GM12878 (cell line): ENCODE results near the gene SLC2A1. TPM values are rescaled to one million over a fixed set of nuclear protein-coding genes. Genes with fewer than 3 reads are reported as not detected.

Source experiments
- ATAC-seq: fragments of 200-7000 bp; cut with Tn5 transposase; 3 replicates; pipeline ENCODE4 v1.9.1; 2020; ENCODE audit warnings: mild to moderate bottlenecking, moderate library complexity
- BruUV-seq: library from RNA; stranded (reverse); fragments of 400-500 nt; replicated peaks from 2 replicates; lab custom pipeline; 2021; lab: Mats Ljungman, UMichigan
- CTCF ChIA-PET: fragments of 300-600 bp; sonication (Branson Sonifier 250); formaldehyde crosslinking; extraction: SDS; loops from one replicate; lab custom pipeline; 2021; ENCODE audit warnings: inconsistent platforms; lab: Yijun Ruan, JAX
- POLR2A ChIA-PET: fragments of 350-600 bp; formaldehyde crosslinking; extraction: SDS; loops from one replicate; lab custom pipeline; 2021; ENCODE audit warnings: inconsistent platforms; lab: Charles Lee
- RAD21 ChIA-PET: fragments of 300-600 bp; sonication (Branson Sonifier 250); formaldehyde crosslinking; loops from one replicate; lab custom pipeline; 2023; ENCODE audit warnings: antibody characterized with exemption; ENCODE audit not compliant: unreplicated experiment; lab: Charles Lee
- SMC1A ChIA-PET: fragments of 300-600 bp; sonication (Branson Sonifier 250); formaldehyde crosslinking; loops from one replicate; lab custom pipeline; 2023; ENCODE audit not compliant: unreplicated experiment, uncharacterized antibody; lab: Charles Lee
- DNase-seq: peaks from one replicate; pipeline ENCODE4 v3.0.0-alpha.2; 2011; ENCODE audit warnings: low read depth, low spot score
- FAIRE-seq: peaks from 3 replicates; lab custom pipeline; 2011; peaks lifted over from hg19 to GRCh38; lab: Jason Lieb, UNC
- H2AFZ ChIP-seq: 2 replicates; pipeline ENCODE4 v1.6.0; 2011; ENCODE audit warnings: low read depth, low read length, control low read depth; ENCODE audit not compliant: control insufficient read depth
- H3K27ac ChIP-seq: 2 replicates; pipeline ENCODE4 v1.5.1; 2011; ENCODE audit warnings: control low read depth; ENCODE audit not compliant: control insufficient read depth, insufficient read depth
- H3K27me3 ChIP-seq, 2 experiments: replicated peaks in 1 of 2; 2 replicates each; pipeline versions ENCODE4 v1.6.0 to v1.6.1; 2011; ENCODE audit warnings: low read length in 1 of 2; ENCODE audit not compliant: control insufficient read depth in 2 of 2, insufficient read depth in 2 of 2
- H3K36me3 ChIP-seq, 2 experiments: 2 replicates each; pipeline ENCODE4 v1.5.1; 2011; ENCODE audit warnings: low read length in 1 of 2; ENCODE audit not compliant: control insufficient read depth in 2 of 2, insufficient read depth in 2 of 2
- H3K4me1 ChIP-seq: 2 replicates; pipeline ENCODE4 v1.6.1; 2011; ENCODE audit warnings: mild to moderate bottlenecking, low read length, moderate library complexity, mixed read lengths; ENCODE audit not compliant: control insufficient read depth, insufficient read depth
- H3K4me2 ChIP-seq: 2 replicates; pipeline ENCODE4 v1.6.0; 2011; ENCODE audit warnings: control low read depth; ENCODE audit not compliant: control insufficient read depth, insufficient read depth
- H3K4me3 ChIP-seq: fragments of 200-600 bp; sonication (generic); 2 replicates; pipeline ENCODE4 v1.5.1; 2016
- H3K79me2 ChIP-seq: 2 replicates; pipeline ENCODE4 v1.6.0; 2011; ENCODE audit warnings: low read length; ENCODE audit not compliant: control insufficient read depth, insufficient read depth
- H3K9ac ChIP-seq: 2 replicates; pipeline ENCODE4 v1.8.0; 2011; ENCODE audit warnings: low read length, control low read depth, mixed read lengths; ENCODE audit not compliant: control insufficient read depth, insufficient read depth
- H3K9me3 ChIP-seq: replicated peaks from 3 replicates; pipeline ENCODE4 v1.5.1; 2011; ENCODE audit warnings: mild to moderate bottlenecking, low read length; ENCODE audit not compliant: control insufficient read depth, insufficient read depth
- H4K20me1 ChIP-seq: 2 replicates; pipeline ENCODE4 v1.6.0; 2011; ENCODE audit not compliant: control insufficient read depth, insufficient read depth
- NR2F1 ChIP-seq: fragments of 450-650 bp; conservative IDR thresholded peaks from 2 replicates; pipeline ENCODE4 v1.6.1; 2017; ENCODE audit warnings: mild to moderate bottlenecking
- RAD51 ChIP-seq: fragments of 450-650 bp; IDR thresholded peaks from 2 replicates; pipeline ENCODE4 v1.6.1; 2016; ENCODE audit warnings: moderate library complexity, mild to moderate bottlenecking, inconsistent platforms
- SPI1 ChIP-seq: IDR thresholded peaks from 2 replicates; pipeline ENCODE4 v1.6.1; 2011; ENCODE audit warnings: low read depth, mild to moderate bottlenecking, low read length, moderate library complexity, borderline replicate concordance; ENCODE audit not compliant: insufficient read depth
- TBL1XR1 ChIP-seq: IDR thresholded peaks from 2 replicates; pipeline ENCODE4 v1.6.1; 2012; ENCODE audit warnings: low read depth, low read length, improper control_type of control experiment
- ZNF384 ChIP-seq: IDR thresholded peaks from 2 replicates; pipeline ENCODE4 v1.6.1; 2012; ENCODE audit warnings: low read depth, mild to moderate bottlenecking, low read length, improper control_type of control experiment, borderline replicate concordance
- WGBS: methylation state at CpG from one replicate; pipeline ENCODE4 v1.1.6; 2016; ENCODE audit warnings: low lambda C conversion rate; ENCODE audit not compliant: insufficient replicate concordance, insufficient coverage; ENCODE audit errors: missing lambda C conversion rate; 5-methylcytosine and 5-hydroxymethylcytosine counted together
- in situ Hi-C: fragments of 300-500 bp; cut with MboI; formaldehyde crosslinking; loops from 9 replicates; pipeline ENCODE4 v1.14.3; 2018; ENCODE audit warnings: mixed read lengths
- intact Hi-C: fragments of 100-400 bp; cut with micrococcal nuclease; formaldehyde crosslinking; loops from one replicate; pipeline ENCODE4 v1.14.2; 2022; ENCODE audit not compliant: unreplicated experiment
- polyA plus RNA-seq, 11 experiments: library from polyadenylated mRNA; depleted of rRNA in 4 of 11; unstranded in 6 of 11; stranded (reverse) in 5 of 11; fragments of >200 nt; fragmentation: Nextera tagmentation in 4 of 11; fragmentation: Illumina TruSeq in 1 of 11; extraction: Ambion mirVana in 4 of 11; extraction: Trizol in 1 of 11; gene quantifications; 1 replicate in 1 of 11; 2 replicates in 10 of 11; pipeline versions ENCODE4 v1.2.1 to v1.2.3, GENCODE V29; 2011 to 2016; ENCODE audit warnings: inconsistent platforms in 2 of 11, missing spikeins in 2 of 11, low read depth in 1 of 11
- total RNA-seq, 4 experiments: library from RNA; depleted of rRNA in 3 of 4; stranded (reverse); fragments of >200 nt in 3 of 4; fragmentation: Illumina TruSeq in 1 of 4; extraction: Trizol in 1 of 4; gene quantifications; 2 replicates each; pipeline versions ENCODE4 v1.2.1 to v1.2.3, GENCODE V29; 2013 to 2021
- TF ChIP-seq, protein P1 (sequence below): fragments of 150-350 bp; IDR thresholded peaks from 2 replicates; pipeline ENCODE4 v1.6.1; 2014; ENCODE audit warnings: mild to moderate bottlenecking, low read depth, low read length
- TF ChIP-seq, protein P2 (sequence below): fragments of 450-650 bp; IDR thresholded peaks from 2 replicates; pipeline ENCODE4 v1.6.1; 2017; ENCODE audit warnings: antibody characterized with exemption, mild to moderate bottlenecking, moderate library complexity

The SLC2A1 gene
- total and polyA plus RNA-seq, 10 of the 15 experiments (the other 5 are each of a cell fraction or from before 2014, with no cell fraction given), result 5.7 to 66.0 (median 44.2) TPM

DNA sequence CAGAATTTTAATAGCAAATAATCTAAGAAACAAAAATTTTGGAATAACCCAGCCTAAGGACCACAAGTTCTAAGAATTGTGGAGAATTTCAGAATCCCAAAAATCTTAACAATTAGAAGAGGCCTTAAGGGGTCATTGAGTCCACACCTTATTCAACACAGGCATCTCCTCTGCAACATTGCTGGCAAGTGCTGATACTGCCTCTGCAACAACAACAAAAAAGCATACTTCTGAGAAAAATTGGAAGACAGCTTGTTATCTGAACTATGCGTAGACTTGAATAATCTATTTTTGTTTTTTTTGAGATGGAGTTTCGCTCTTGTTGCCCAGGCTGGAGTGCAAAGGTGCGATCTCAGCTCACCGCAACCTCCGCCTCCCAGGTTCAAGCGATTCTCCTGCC lies 24.0 kb upstream of the SLC2A1 start:
- no TSS peak for BruUV-seq
- Histone ChIP-seq H3K4me3 (no peak overlapping the region), H3K4me1 (no peaks in the 10 kb centered on the region), H3K9me3 (no peaks in the 10 kb centered on the region), H3K4me2 (no peak overlapping the region), H3K79me2 (no peaks in the 10 kb centered on the region), H4K20me1 (no peaks in the 10 kb centered on the region), H3K9ac (no peak overlapping the region), H3K36me3 (no peaks in the 10 kb centered on the region), H2AFZ (no peak overlapping the region), H3K27me3 (no peaks in the 10 kb centered on the region; a peak in 2 of 4 replicates), H3K27ac (no peak overlapping the region)
- 71% methylated on average over 6 of the region's 6 CpGs for WGBS
- DNase-seq (no peak), FAIRE-seq (no peak), ATAC-seq (no peak)
- TF ChIP-seq NR2F1 (no peak), SPI1 (no peak), RAD51 (no peak), TBL1XR1 (no peak), ZNF384 (no peak)
- TF ChIP-seq, protein P1, sequence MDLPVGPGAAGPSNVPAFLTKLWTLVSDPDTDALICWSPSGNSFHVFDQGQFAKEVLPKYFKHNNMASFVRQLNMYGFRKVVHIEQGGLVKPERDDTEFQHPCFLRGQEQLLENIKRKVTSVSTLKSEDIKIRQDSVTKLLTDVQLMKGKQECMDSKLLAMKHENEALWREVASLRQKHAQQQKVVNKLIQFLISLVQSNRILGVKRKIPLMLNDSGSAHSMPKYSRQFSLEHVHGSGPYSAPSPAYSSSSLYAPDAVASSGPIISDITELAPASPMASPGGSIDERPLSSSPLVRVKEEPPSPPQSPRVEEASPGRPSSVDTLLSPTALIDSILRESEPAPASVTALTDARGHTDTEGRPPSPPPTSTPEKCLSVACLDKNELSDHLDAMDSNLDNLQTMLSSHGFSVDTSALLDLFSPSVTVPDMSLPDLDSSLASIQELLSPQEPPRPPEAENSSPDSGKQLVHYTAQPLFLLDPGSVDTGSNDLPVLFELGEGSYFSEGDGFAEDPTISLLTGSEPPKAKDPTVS, result no peak
- TF ChIP-seq, protein P2, sequence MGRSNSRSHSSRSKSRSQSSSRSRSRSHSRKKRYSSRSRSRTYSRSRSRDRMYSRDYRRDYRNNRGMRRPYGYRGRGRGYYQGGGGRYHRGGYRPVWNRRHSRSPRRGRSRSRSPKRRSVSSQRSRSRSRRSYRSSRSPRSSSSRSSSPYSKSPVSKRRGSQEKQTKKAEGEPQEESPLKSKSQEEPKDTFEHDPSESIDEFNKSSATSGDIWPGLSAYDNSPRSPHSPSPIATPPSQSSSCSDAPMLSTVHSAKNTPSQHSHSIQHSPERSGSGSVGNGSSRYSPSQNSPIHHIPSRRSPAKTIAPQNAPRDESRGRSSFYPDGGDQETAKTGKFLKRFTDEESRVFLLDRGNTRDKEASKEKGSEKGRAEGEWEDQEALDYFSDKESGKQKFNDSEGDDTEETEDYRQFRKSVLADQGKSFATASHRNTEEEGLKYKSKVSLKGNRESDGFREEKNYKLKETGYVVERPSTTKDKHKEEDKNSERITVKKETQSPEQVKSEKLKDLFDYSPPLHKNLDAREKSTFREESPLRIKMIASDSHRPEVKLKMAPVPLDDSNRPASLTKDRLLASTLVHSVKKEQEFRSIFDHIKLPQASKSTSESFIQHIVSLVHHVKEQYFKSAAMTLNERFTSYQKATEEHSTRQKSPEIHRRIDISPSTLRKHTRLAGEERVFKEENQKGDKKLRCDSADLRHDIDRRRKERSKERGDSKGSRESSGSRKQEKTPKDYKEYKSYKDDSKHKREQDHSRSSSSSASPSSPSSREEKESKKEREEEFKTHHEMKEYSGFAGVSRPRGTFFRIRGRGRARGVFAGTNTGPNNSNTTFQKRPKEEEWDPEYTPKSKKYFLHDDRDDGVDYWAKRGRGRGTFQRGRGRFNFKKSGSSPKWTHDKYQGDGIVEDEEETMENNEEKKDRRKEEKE, result no peak
- SMC1A ChIA-PET, result interaction anchor here (0.6 to 1.2 kb wide), 5 partner anchors 60 to 96 kb away, joined by 3 read pairs; no protein-coding TSS in a partner anchor
- in situ Hi-C loops (no loop called here), intact Hi-C loops (no loop called here)
- CTCF ChIA-PET, result interaction anchor here (1.0 kb wide), 1 partner anchor 70 kb away, joined by 3 read pairs; no protein-coding TSS in a partner anchor
- POLR2A ChIA-PET, result no interaction called here
- RAD21 ChIA-PET, result no interaction called here
